SK-N-SH treated with all-trans-retinoic acid at 6 μM for 48 hours (cell line): ENCODE measurements around the gene FAM228A.

Source experiments
- ATAC-seq: fragments of 200-7000 bp; cut with Tn5 transposase; 3 replicates; pipeline ENCODE4 v1.9.1; 2020; ENCODE audit warnings: mild to moderate bottlenecking, moderate library complexity
- ARNTL ChIP-seq: fragments of 450-650 bp; formaldehyde crosslinking; IDR thresholded peaks from 2 replicates; pipeline ENCODE4 v1.5.0; 2020; ENCODE audit warnings: low read depth, mild to moderate bottlenecking, moderate library complexity, borderline replicate concordance
- BACH2 ChIP-seq: fragments of 250-450 bp; sonication (Bioruptor Pico); IDR thresholded peaks from 2 replicates; pipeline ENCODE4 v1.9.0; 2021; ENCODE audit warnings: mild to moderate bottlenecking, borderline replicate concordance
- CREB5 ChIP-seq: fragments of 250-450 bp; sonication (Bioruptor Pico); IDR thresholded peaks from 2 replicates; pipeline ENCODE4 v1.5.1; 2020; ENCODE audit warnings: low read depth, mild to moderate bottlenecking, moderate library complexity
- CSDC2 ChIP-seq: fragments of 250-450 bp; sonication (Bioruptor Pico); IDR thresholded peaks from 2 replicates; pipeline ENCODE4 v1.5.0; 2020; ENCODE audit warnings: mild to moderate bottlenecking, moderate library complexity
- CSRNP3 ChIP-seq: fragments of 250-450 bp; sonication (Bioruptor Pico); IDR thresholded peaks from 2 replicates; pipeline ENCODE4 v1.5.1; 2021; ENCODE audit warnings: mild to moderate bottlenecking, moderate library complexity
- ESRRG ChIP-seq: fragments of 250-450 bp; sonication (Bioruptor Pico); IDR thresholded peaks from 2 replicates; pipeline ENCODE4 v1.6.1; 2021; ENCODE audit warnings: mild to moderate bottlenecking
- OSR1 ChIP-seq: fragments of 250-450 bp; sonication (Bioruptor Pico); IDR thresholded peaks from 2 replicates; pipeline ENCODE4 v1.8.0; 2022; ENCODE audit warnings: moderate library complexity, mild to moderate bottlenecking, inconsistent platforms
- PATZ1 ChIP-seq: fragments of 250-450 bp; sonication (Bioruptor Pico); IDR thresholded peaks from 2 replicates; pipeline ENCODE4 v1.8.0; 2020; ENCODE audit warnings: mild to moderate bottlenecking, moderate library complexity, borderline replicate concordance
- POU6F1 ChIP-seq: fragments of 250-450 bp; sonication (Bioruptor Pico); IDR thresholded peaks from 2 replicates; pipeline ENCODE4 v1.8.0; 2021; ENCODE audit warnings: low read depth, mild to moderate bottlenecking, moderate library complexity, borderline replicate concordance
- PPARA ChIP-seq: fragments of 250-450 bp; sonication (Bioruptor Pico); IDR thresholded peaks from 2 replicates; pipeline ENCODE4 v1.5.0; 2020; ENCODE audit warnings: mild to moderate bottlenecking, borderline replicate concordance
- RARB ChIP-seq: fragments of 250-450 bp; sonication (Bioruptor Pico); IDR thresholded peaks from 2 replicates; pipeline ENCODE4 v1.8.0; 2021; ENCODE audit warnings: mild to moderate bottlenecking, moderate library complexity
- SNAI2 ChIP-seq: fragments of 250-450 bp; sonication (Bioruptor Pico); IDR thresholded peaks from 2 replicates; pipeline ENCODE4 v1.5.0; 2020; ENCODE audit warnings: mild to moderate bottlenecking, moderate library complexity
- TCF4 ChIP-seq: fragments of 250-450 bp; sonication (Bioruptor Pico); IDR thresholded peaks from 2 replicates; pipeline ENCODE4 v1.8.0; 2021; ENCODE audit warnings: mild to moderate bottlenecking, moderate library complexity, borderline replicate concordance
- TOX ChIP-seq: fragments of 250-450 bp; sonication (Bioruptor Pico); IDR thresholded peaks from 2 replicates; pipeline ENCODE4 v1.8.0; 2021; ENCODE audit warnings: mild to moderate bottlenecking, moderate library complexity, borderline replicate concordance
- TSHZ2 ChIP-seq: fragments of 250-450 bp; sonication (Bioruptor Pico); IDR thresholded peaks from 2 replicates; pipeline ENCODE4 v1.5.0; 2020; ENCODE audit warnings: mild to moderate bottlenecking, moderate library complexity
- ZC3H10 ChIP-seq: fragments of 250-450 bp; sonication (Bioruptor Pico); IDR thresholded peaks from 2 replicates; pipeline ENCODE4 v1.5.1; 2021; ENCODE audit warnings: mild to moderate bottlenecking, moderate library complexity
- ZFP3 ChIP-seq: fragments of 250-450 bp; sonication (Bioruptor Pico); IDR thresholded peaks from 2 replicates; pipeline ENCODE4 v1.5.0; 2020; ENCODE audit warnings: mild to moderate bottlenecking, moderate library complexity
- ZFP30 ChIP-seq: fragments of 450-650 bp; formaldehyde crosslinking; IDR thresholded peaks from 2 replicates; pipeline ENCODE4 v1.5.0; 2022; ENCODE audit warnings: mild to moderate bottlenecking, moderate library complexity
- ZNF565 ChIP-seq: fragments of 450-650 bp; formaldehyde crosslinking; conservative IDR thresholded peaks from 2 replicates; pipeline ENCODE4 v1.5.0; 2020; ENCODE audit warnings: low read depth, mild to moderate bottlenecking, moderate library complexity
- ZNF70 ChIP-seq: fragments of 450-650 bp; formaldehyde crosslinking; IDR thresholded peaks from 2 replicates; pipeline ENCODE4 v1.5.0; 2020; ENCODE audit warnings: mild to moderate bottlenecking, moderate library complexity
- ZNF8 ChIP-seq: fragments of 450-650 bp; formaldehyde crosslinking; IDR thresholded peaks from 2 replicates; pipeline ENCODE4 v1.5.0; 2020; ENCODE audit warnings: mild to moderate bottlenecking, moderate library complexity

FAM228A gene

GRCh38 chr2:24199968-24200590, 25.2 kb downstream of the FAM228A start:
- TF ChIP-seq RARB (CRISPR knock-in tag) (no peak), PPARA (no peak), ZC3H10 (CRISPR knock-in tag) (no peak), TSHZ2 (no peak), PATZ1 (CRISPR knock-in tag) (no peak), SNAI2 (CRISPR knock-in tag) (no peak), ZNF8 (CRISPR knock-in tag) (no peak), CSRNP3 (CRISPR knock-in tag) (no peak)
- no peak; the same call in 2 of the 3 replicates for ATAC-seq

- no peak for ATAC-seq
- TF ChIP-seq TCF4 (CRISPR knock-in tag) (no peak), ZNF565 (no peak), ZFP3 (CRISPR knock-in tag) (no peak), ZC3H10 (CRISPR knock-in tag) (no peak), ZFP30 (CRISPR knock-in tag) (no peak), CSDC2 (CRISPR knock-in tag) (no peak), SNAI2 (CRISPR knock-in tag) (no peak), CREB5 (CRISPR knock-in tag) (no peak), TOX (CRISPR knock-in tag) (no peak), BACH2 (CRISPR knock-in tag) (no peak), PATZ1 (CRISPR knock-in tag) (no peak), PPARA (no peak), ZNF70 (CRISPR knock-in tag) (no peak), ZNF8 (CRISPR knock-in tag) (no peak), OSR1 (no peak), TSHZ2 (no peak), RARB (CRISPR knock-in tag) (no peak), ESRRG (no peak), POU6F1 (CRISPR knock-in tag) (no peak), ARNTL (CRISPR knock-in tag) (no peak)
These were observed 25.9 kb downstream of the FAM228A start for GRCh38 chr2:24200799-24201198.
